C4-2B (cell line): Measurements from ENCODE around the gene ZNF224.

Experiments
- CTCF ChIP-seq: fragments of 450-650 bp; conservative IDR thresholded peaks from 2 replicates; pipeline ENCODE4 v1.5.1; 2017; ENCODE audit warnings: mild to moderate bottlenecking
- ZFX ChIP-seq: fragments of 450-650 bp; IDR thresholded peaks from 2 replicates; pipeline ENCODE4 v1.6.1; 2017

- TF ChIP-seq CTCF = no peak
- no peak for TF ChIP-seq ZFX
These were observed 19.7 kb downstream of the ZNF224 start for GRCh38 chr19:44113784-44114390.
